ENCODE data around the gene SAC3D1. TPM values are rescaled to one million over a fixed set of nuclear protein-coding genes. Genes with fewer than 3 reads are reported as not detected.

Gene SAC3D1
- total and polyA plus RNA-seq, 8 donors, result 1.8 to 97.6 (median 11.7) TPM

GRCh38 chr11:65071907-65072630 lies 31.1 kb downstream of the SAC3D1 start:
- no peaks in the 10 kb centered on the region for H3K4me1 ChIP-seq
- DNase-seq, result no peak

GRCh38 chr11:65072631-65072966 lies 31.6 kb downstream of the SAC3D1 start:
- no peaks in the 10 kb centered on the region for H3K4me1 ChIP-seq
- H3K27ac ChIP-seq, result no peak overlapping the region
- intact Hi-C loops (cut with DNase I; ENCODE audit: low total_unique reads), result no loop called here
- H3K36me3 ChIP-seq, result no peaks in the 10 kb centered on the region
- no peak for DNase-seq
- H3K27me3 ChIP-seq, result no peaks in the 10 kb centered on the region
- no peaks in the 10 kb centered on the region for H3K9me3 ChIP-seq
- TF ChIP-seq CTCF (IDR thresholded peaks at IDR 0.05) (no peak), EP300 (IDR thresholded peaks at IDR 0.05) (no peak), POLR2A (IDR thresholded peaks at IDR 0.05) (no peak), POLR2AphosphoS5 (IDR thresholded peaks at IDR 0.05) (no peak)
- WGBS, 5 donors, result 12 to 59% (median 39%) methylated on average over 1 of the region's 1 CpG
- no peak overlapping the region for H3K4me3 ChIP-seq

More at GRCh38 chr11:65071907-65072630, 31.1 kb downstream of the SAC3D1 start:
- Histone ChIP-seq H3K27me3 (no peaks in the 10 kb centered on the region), H3K9me3 (no peaks in the 10 kb centered on the region), H3K4me3 (no peak overlapping the region), H3K27ac (no peak overlapping the region), H3K36me3 (no peaks in the 10 kb centered on the region)
- TF ChIP-seq POLR2A (IDR thresholded peaks at IDR 0.05) (no peak), POLR2AphosphoS5 (IDR thresholded peaks at IDR 0.05) (no peak)
- WGBS, 5 donors, result 55 to 68% (median 64%) methylated on average over 4 of the region's 4 CpGs
- intact Hi-C loops (cut with DNase I; ENCODE audit: low total_unique reads), result no loop called here

- H3K9me3 ChIP-seq, result no peaks in the 10 kb centered on the region
- intact Hi-C loops (cut with DNase I; ENCODE audit: low total_unique reads), result no loop called here
- TF ChIP-seq POLR2A (IDR thresholded peaks at IDR 0.05), result no peak
- no peak for TF ChIP-seq EP300 (IDR thresholded peaks at IDR 0.05)
- no peak for TF ChIP-seq POLR2AphosphoS5 (IDR thresholded peaks at IDR 0.05)
- no peak overlapping the region for H3K27ac ChIP-seq
- H3K4me1 ChIP-seq, result peaks cover 0 to 7% (median 0%) of the 10 kb centered on the region in 4 donors
- peaks cover 0 to 6% (median 0%) of the 10 kb centered on the region in 4 donors for H3K36me3 ChIP-seq
- no peaks in the 10 kb centered on the region for H3K27me3 ChIP-seq
- WGBS, 5 donors, result 81 to 93% (median 88%) methylated on average over 4 of the region's 4 CpGs
- no peak overlapping the region for H3K4me3 ChIP-seq
- DNase-seq, result no peak
These were observed 36.4 kb downstream of the SAC3D1 start for GRCh38 chr11:65077451-65077850.

GRCh38 chr11:65078151-65078550 lies 37.1 kb downstream of the SAC3D1 start:
- 30 to 55% (median 41%) methylated on average over 3 of the region's 3 CpGs for whole genome bisulfite sequencing, 5 donors
- Histone ChIP-seq H3K36me3 (peaks cover 0 to 6% (median 0%) of the 10 kb centered on the region in 4 donors), H3K27ac (no peak overlapping the region), H3K9me3 (no peaks in the 10 kb centered on the region), H3K4me3 (no peak overlapping the region), H3K27me3 (no peaks in the 10 kb centered on the region), H3K4me1 (peaks cover 0 to 14% (median under 1%) of the 10 kb centered on the region in 4 donors)
- intact Hi-C loops (cut with DNase I; ENCODE audit: low total_unique reads), result no loop called here
- peak; percentile 82 to 83 for DNase-seq
- TF ChIP-seq EP300 (IDR thresholded peaks at IDR 0.05) (no peak), CTCF (IDR thresholded peaks at IDR 0.05) (peak in 6 of 7 experiments; percentile 44 to 84 (median 77))

GRCh38 chr11:65078786-65079342 lies 37.9 kb downstream of the SAC3D1 start:
- intact Hi-C loops (cut with DNase I; ENCODE audit: low total_unique reads), result no loop called here
- Histone ChIP-seq H3K27ac (no peak overlapping the region), H3K36me3 (peaks cover 0 to 6% (median 0%) of the 10 kb centered on the region in 4 donors), H3K27me3 (no peaks in the 10 kb centered on the region), H3K4me3 (no peak overlapping the region), H3K4me1 (peaks cover 5 to 20% (median 8%) of the 10 kb centered on the region in 4 donors), H3K9me3 (no peaks in the 10 kb centered on the region)
- no peak for TF ChIP-seq CTCF (IDR thresholded peaks at IDR 0.05)
- TF ChIP-seq POLR2A (IDR thresholded peaks at IDR 0.05), result no peak
- no peak for TF ChIP-seq POLR2AphosphoS5 (IDR thresholded peaks at IDR 0.05)
- TF ChIP-seq EP300 (IDR thresholded peaks at IDR 0.05), result no peak
- WGBS, 5 donors, result 88 to 94% (median 92%) methylated on average over 8 to 9 of the region's 9 CpGs
- no peak for DNase-seq
